ENCODE results near the gene CEP135. TPM values are rescaled to one million over a fixed set of nuclear protein-coding genes. Genes with fewer than 3 reads are reported as not detected.
A peak's percentile ranks its signal among the peaks of the same experiment; 100 is the strongest.
"Not testable (repeated sequence)": the region's sequence is repeated elsewhere in the genome, so short reads cannot be mapped to it uniquely, and the experiment has no call there.

Gene CEP135
- total and polyA plus RNA-seq, 4 donors, result 1.1 to 13.5 (median 7.2) TPM

DNA sequence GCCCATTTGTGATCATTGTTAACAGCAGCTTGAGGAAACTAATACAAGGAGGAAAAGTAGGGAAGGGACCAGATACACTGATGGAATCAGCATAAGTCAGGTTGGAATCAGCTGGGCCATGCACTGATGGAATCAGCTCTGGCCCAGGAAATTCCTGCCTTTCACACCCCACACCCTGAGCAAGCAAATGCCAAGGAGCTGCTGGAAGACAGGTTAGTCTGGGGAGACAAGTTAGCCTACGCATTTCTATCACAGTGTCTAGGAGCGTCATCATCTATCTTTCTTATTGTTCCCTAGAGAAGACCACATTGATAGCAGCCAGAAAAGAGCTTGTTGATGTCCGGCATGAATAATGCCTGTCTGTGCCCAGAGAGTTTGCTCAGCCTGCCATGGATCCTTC is 16.2 kb upstream of the CEP135 start:
- 67 to 79% methylated on average over 3 of the region's 3 CpGs for WGBS, 2 donors
- no peaks in the 10 kb centered on the region for H3K27me3 ChIP-seq (ENCODE audit: control insufficient read depth in 1 of 2, insufficient read depth in 2 of 2, low read length in 1 of 2)
- intact Hi-C loops (cut with DNase I), result no loop called here

DNA sequence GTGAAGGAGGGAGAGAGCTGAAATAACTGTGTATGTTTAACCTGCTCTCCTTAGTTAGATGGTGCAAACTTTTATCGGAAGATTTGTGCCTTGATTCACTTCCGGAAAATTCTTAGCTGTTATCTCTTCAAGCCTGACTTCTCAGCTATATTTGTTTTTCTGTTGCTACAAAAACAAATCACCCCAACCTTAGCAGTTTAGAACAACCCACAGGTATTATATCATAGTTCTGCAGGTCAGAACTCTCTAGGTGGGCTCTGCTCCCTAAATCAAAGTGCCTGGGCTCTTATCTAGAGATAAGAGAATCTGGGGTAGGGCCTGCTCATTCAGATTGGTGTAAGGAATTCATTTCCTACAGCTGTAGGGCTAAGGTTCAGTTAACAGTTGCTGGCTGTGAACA is 15.1 kb upstream of the CEP135 start:
- no peaks in the 10 kb centered on the region for H3K36me3 ChIP-seq (ENCODE audit: control insufficient read depth in 1 of 2, insufficient read depth in 2 of 2, low read length in 1 of 2)
- DNase-seq (no peak), ATAC-seq (ENCODE audit: low FRiP score) (no peak)
- intact Hi-C loops (cut with DNase I), result no loop called here
- H3K27me3 ChIP-seq (ENCODE audit: control insufficient read depth in 1 of 2, insufficient read depth in 2 of 2, low read length in 1 of 2), result no peaks in the 10 kb centered on the region
- no peak overlapping the region for H3K27ac ChIP-seq (ENCODE audit: low read depth in 1 of 2, low read length in 2 of 2)
- WGBS, 2 donors, result 48 to 50% methylated on average over 2 of the region's 2 CpGs
- no peaks in the 10 kb centered on the region for H3K4me1 ChIP-seq (ENCODE audit: control insufficient read depth in 1 of 2, insufficient read depth in 2 of 2, low read length in 2 of 2)
- H3K4me3 ChIP-seq (ENCODE audit: low read length in 2 of 2), result no peak overlapping the region
- H3K9me3 ChIP-seq (ENCODE audit: control insufficient read depth, low read length), result peaks cover 2% of the 10 kb centered on the region

More for the DNA sequence above, 16.2 kb upstream of the CEP135 start:
- Histone ChIP-seq H3K4me3 (ENCODE audit: low read length in 2 of 2) (no peak overlapping the region), H3K4me1 (ENCODE audit: control insufficient read depth in 1 of 2, insufficient read depth in 2 of 2, low read length in 2 of 2) (no peaks in the 10 kb centered on the region), H3K36me3 (ENCODE audit: control insufficient read depth in 1 of 2, insufficient read depth in 2 of 2, low read length in 1 of 2) (no peaks in the 10 kb centered on the region), H3K27ac (ENCODE audit: low read depth in 1 of 2, low read length in 2 of 2) (no peak overlapping the region), H3K9me3 (ENCODE audit: control insufficient read depth, low read length) (peaks cover 2% of the 10 kb centered on the region)
- DNase-seq (no peak), ATAC-seq (ENCODE audit: low FRiP score) (no peak)

DNA sequence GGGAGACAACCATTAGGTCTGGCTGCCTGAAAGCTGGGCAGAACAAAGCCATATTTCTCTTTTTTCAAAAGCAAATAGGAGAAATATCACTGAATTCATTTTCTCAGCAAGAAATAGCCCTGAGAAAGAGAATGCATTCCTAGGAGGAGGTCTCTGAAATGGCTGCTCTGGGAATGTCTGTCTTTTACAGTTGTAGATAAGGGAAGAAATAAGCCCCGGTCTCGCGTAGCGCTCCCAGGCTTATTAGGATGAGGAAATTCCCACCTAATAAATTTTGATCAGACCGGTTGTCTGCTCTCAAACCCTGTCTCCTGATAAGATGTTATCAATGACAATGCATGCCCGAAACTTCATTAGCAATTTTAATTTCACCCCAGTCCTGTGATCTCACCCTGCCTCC is 12.8 kb upstream of the CEP135 start:
- H3K4me1 ChIP-seq (ENCODE audit: control insufficient read depth in 1 of 2, insufficient read depth in 2 of 2, low read length in 2 of 2); H3K36me3 ChIP-seq (ENCODE audit: control insufficient read depth in 1 of 2, insufficient read depth in 2 of 2, low read length in 1 of 2); H3K27me3 ChIP-seq (ENCODE audit: control insufficient read depth in 1 of 2, insufficient read depth in 2 of 2, low read length in 1 of 2); ATAC-seq (ENCODE audit: low FRiP score); H3K9me3 ChIP-seq (ENCODE audit: control insufficient read depth, low read length); H3K4me3 ChIP-seq (ENCODE audit: low read length in 2 of 2); H3K27ac ChIP-seq (ENCODE audit: low read depth in 1 of 2, low read length in 2 of 2); intact Hi-C loops (cut with DNase I); DNase-seq: not testable (repeated sequence)
- WGBS, 2 donors, result 91 to 95% methylated on average over 5 to 6 of the region's 6 CpGs

DNA sequence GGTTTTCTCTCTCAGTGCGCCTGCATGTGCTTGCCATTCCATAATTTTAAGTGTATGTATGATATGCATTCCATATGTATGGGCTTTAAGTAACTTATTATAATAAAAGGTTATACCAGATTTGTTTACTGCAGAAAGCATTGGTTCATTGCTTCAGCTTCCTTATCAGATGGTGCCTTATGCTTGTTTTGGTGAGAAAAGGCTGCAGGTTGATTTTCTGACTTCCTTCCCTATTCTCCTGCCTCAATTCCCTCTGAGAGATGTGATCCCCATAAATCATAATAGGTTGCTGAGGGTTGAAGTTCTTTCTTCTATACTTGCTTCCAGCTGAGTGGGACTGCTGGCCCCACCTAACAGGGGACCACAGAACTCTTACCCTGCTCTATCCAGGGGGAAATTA is 10.3 kb upstream of the CEP135 start:
- Histone ChIP-seq H3K4me3 (ENCODE audit: low read length in 2 of 2) (no peak overlapping the region), H3K27me3 (ENCODE audit: control insufficient read depth in 1 of 2, insufficient read depth in 2 of 2, low read length in 1 of 2) (no peaks in the 10 kb centered on the region), H3K36me3 (ENCODE audit: control insufficient read depth in 1 of 2, insufficient read depth in 2 of 2, low read length in 1 of 2) (no peaks in the 10 kb centered on the region), H3K9me3 (ENCODE audit: control insufficient read depth, low read length) (peaks cover 2% of the 10 kb centered on the region), H3K27ac (ENCODE audit: low read depth in 1 of 2, low read length in 2 of 2) (no peak overlapping the region), H3K4me1 (ENCODE audit: control insufficient read depth in 1 of 2, insufficient read depth in 2 of 2, low read length in 2 of 2) (no peaks in the 10 kb centered on the region)
- intact Hi-C loops (cut with DNase I), result no loop called here
- ATAC-seq (ENCODE audit: low FRiP score), result no peak
- no peak for DNase-seq
- WGBS, 2 donors, result 97% methylated on average over 1 of the region's 1 CpG

DNA sequence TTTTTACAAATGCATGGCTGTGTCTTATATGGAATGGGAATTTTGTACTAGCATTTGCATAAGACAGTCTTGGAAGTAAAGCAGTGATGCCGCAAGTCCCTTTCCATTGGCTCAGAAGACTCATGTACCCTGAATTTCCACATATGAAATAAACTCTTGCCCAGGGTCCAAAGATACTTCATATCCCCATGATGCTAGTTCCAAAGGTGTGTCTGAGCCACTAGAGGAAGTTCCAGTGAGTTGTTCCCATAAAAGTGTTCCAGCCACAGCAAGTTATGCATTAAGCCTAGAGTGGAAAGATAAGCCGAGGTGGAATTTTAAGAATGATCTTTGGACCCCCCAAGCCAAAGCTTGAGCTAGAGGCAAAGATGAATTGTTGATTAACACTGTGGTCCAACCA is 9.3 kb upstream of the CEP135 start:
- H3K4me1 ChIP-seq (ENCODE audit: control insufficient read depth in 1 of 2, insufficient read depth in 2 of 2, low read length in 2 of 2), result no peaks in the 10 kb centered on the region
- ATAC-seq (ENCODE audit: low FRiP score) (no peak), DNase-seq (no peak)
- no peaks in the 10 kb centered on the region for H3K36me3 ChIP-seq (ENCODE audit: control insufficient read depth in 1 of 2, insufficient read depth in 2 of 2, low read length in 1 of 2)
- no peak overlapping the region for H3K4me3 ChIP-seq (ENCODE audit: low read length in 2 of 2)
- intact Hi-C loops (cut with DNase I), result no loop called here
- H3K27ac ChIP-seq (ENCODE audit: low read depth in 1 of 2, low read length in 2 of 2), result no peak overlapping the region
- no peaks in the 10 kb centered on the region for H3K27me3 ChIP-seq (ENCODE audit: control insufficient read depth in 1 of 2, insufficient read depth in 2 of 2, low read length in 1 of 2)
- H3K9me3 ChIP-seq (ENCODE audit: control insufficient read depth, low read length), result peaks cover 2% of the 10 kb centered on the region
- WGBS, 2 donors, result 76 to 78% methylated on average over 2 of the region's 2 CpGs

DNA sequence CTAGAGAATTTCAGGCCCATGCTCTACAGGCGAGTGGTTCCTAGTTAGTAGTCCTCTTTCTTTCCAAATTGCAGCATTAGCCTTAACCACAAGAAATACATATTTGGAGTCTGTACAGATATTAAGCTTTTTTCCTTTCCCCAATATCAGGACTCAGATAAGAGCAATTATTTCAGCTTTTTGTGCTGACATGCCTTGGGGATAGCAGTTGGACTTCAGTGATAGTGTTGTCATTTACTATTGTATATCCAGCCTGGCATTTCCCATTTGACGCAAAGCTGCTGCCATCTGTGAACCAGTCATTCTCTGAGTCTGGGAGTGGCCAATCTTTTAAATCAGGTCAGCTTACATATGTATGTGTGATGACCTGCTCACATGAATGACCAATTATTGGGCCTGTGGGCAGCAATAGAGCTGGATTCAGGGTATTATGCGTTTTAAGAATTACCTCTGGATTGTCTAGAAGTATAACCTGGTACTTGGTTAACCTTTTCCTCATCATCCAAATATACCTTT is 6.8 kb upstream of the CEP135 start:
- no peaks in the 10 kb centered on the region for H3K36me3 ChIP-seq (ENCODE audit: control insufficient read depth in 1 of 2, insufficient read depth in 2 of 2, low read length in 1 of 2)
- no peak for ATAC-seq (ENCODE audit: low FRiP score)
- no peak overlapping the region for H3K4me3 ChIP-seq (ENCODE audit: low read length in 2 of 2)
- no peak for DNase-seq
- no peaks in the 10 kb centered on the region for H3K27me3 ChIP-seq (ENCODE audit: control insufficient read depth in 1 of 2, insufficient read depth in 2 of 2, low read length in 1 of 2)
- H3K4me1 ChIP-seq (ENCODE audit: control insufficient read depth in 1 of 2, insufficient read depth in 2 of 2, low read length in 2 of 2), result no peaks in the 10 kb centered on the region
- H3K27ac ChIP-seq (ENCODE audit: low read depth in 1 of 2, low read length in 2 of 2), result no peak overlapping the region
- intact Hi-C loops (cut with DNase I), result loop anchor here in 1 of 2 donors (10.0 kb wide), 1 partner anchor 363 kb away; no protein-coding TSS in a partner anchor
- H3K9me3 ChIP-seq (ENCODE audit: control insufficient read depth, low read length), result peaks cover 2% of the 10 kb centered on the region
- WGBS, 2 donors, result 95 to 98% methylated on average over 3 of the region's 3 CpGs

DNA sequence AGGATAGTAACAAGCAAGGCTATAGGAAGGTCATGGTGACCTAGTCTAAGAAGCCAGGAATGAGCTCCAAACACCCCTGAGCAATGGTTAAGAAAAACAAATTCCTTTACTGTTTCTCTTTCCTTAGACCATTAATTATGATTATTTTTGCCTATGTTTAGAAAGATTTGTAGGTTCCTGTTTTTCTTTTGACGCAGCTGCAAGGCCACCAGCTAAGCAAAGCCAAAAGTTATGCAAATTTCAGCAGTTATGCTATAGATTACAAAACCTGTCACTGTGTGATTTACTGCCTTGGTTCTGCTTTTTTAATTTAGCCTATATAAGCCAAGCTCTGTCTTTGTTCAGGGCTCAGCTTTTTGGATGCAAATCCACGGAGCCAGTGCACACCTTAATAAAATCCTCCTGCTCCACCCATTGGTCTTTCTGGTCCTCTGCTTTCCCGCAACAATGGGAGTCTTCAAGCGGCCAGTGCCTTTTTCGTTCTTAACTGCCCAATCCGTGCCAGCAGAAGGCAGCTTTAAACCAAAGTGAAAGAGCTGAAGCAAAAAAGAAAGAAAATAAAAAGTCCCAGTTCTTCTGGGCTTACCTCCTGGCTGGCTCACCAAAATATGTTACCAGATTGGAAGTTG is 1.4 kb upstream of the CEP135 start:
- H3K27ac ChIP-seq (ENCODE audit: low read depth in 1 of 2, low read length in 2 of 2), result peak overlapping the region; percentile 23 to 44
- peaks cover 0 to 5% of the 10 kb centered on the region in 2 donors for H3K4me1 ChIP-seq (ENCODE audit: control insufficient read depth in 1 of 2, insufficient read depth in 2 of 2, low read length in 2 of 2)
- no peaks in the 10 kb centered on the region for H3K27me3 ChIP-seq (ENCODE audit: control insufficient read depth in 1 of 2, insufficient read depth in 2 of 2, low read length in 1 of 2)
- H3K36me3 ChIP-seq (ENCODE audit: control insufficient read depth in 1 of 2, insufficient read depth in 2 of 2, low read length in 1 of 2), result no peaks in the 10 kb centered on the region
- ATAC-seq (ENCODE audit: low FRiP score), result no peak
- no peaks in the 10 kb centered on the region for H3K9me3 ChIP-seq (ENCODE audit: control insufficient read depth, low read length)
- no peak for DNase-seq
- peak overlapping the region; percentile 35 to 58 for H3K4me3 ChIP-seq (ENCODE audit: low read length in 2 of 2)
- intact Hi-C loops (cut with DNase I), result loop anchor here (5.0 to 10.0 kb wide), 2 partner anchors 355 to 357 kb away; no protein-coding TSS in a partner anchor
- 0 to 3% methylated on average over 6 of the region's 6 CpGs for WGBS, 2 donors

DNA sequence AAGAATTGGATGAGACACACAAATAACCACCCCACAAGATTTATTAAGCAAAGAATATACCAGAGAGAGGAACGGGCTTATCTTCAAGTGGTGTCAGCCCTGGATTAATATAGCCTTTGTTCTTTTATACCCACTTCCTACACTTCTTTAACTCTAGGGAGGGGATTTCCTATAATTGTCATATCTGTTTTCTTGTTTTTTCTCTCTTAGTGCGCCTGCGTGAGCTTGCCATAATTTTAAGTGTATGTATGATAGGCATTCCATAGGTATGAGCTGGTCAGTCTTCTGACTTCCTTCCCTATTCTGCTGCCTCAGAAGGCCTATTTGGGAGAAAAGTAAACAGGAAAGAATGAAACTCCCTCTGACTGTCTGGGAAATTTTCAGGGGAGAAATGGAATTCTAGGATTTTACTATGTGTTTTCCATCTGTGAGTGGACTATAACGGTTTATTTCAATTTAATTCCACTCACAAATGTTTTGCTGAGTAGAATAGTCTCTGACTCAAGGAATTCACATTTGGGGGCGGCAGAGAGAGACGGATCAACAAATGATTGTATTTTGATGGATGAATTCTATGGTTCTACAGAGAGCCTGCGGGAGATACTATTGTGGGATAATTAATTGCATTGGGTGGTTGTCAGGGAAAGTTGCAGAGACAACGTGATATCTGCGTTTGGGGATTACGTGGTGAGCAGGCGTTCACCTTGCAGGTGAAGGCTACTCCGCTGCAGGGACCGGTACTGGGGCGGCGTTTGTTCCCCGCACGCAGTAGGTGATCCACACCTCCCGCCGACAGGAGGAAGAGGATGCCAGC is 626 bp upstream of the CEP135 start:
- H3K9me3 ChIP-seq (ENCODE audit: control insufficient read depth, low read length), result no peaks in the 10 kb centered on the region
- H3K27me3 ChIP-seq (ENCODE audit: control insufficient read depth in 1 of 2, insufficient read depth in 2 of 2, low read length in 1 of 2), result no peaks in the 10 kb centered on the region
- H3K36me3 ChIP-seq (ENCODE audit: control insufficient read depth in 1 of 2, insufficient read depth in 2 of 2, low read length in 1 of 2), result no peaks in the 10 kb centered on the region
- intact Hi-C loops (cut with DNase I), result loop anchor here (2.0 to 10.0 kb wide), 3 partner anchors 55 to 357 kb away; no protein-coding TSS in a partner anchor
- peaks cover 0 to 5% of the 10 kb centered on the region in 2 donors for H3K4me1 ChIP-seq (ENCODE audit: control insufficient read depth in 1 of 2, insufficient read depth in 2 of 2, low read length in 2 of 2)
- ATAC-seq (ENCODE audit: low FRiP score), result peak; percentile 37
- H3K27ac ChIP-seq (ENCODE audit: low read depth in 1 of 2, low read length in 2 of 2), result peak overlapping the region; percentile 27 to 44
- DNase-seq, result no peak
- WGBS, 2 donors, result 0 to 1% methylated on average over 14 to 19 of the region's 19 CpGs
- peak overlapping the region; percentile 46 to 58 for H3K4me3 ChIP-seq (ENCODE audit: low read length in 2 of 2)
